DOHH2 (cell line): Measurements from ENCODE around the gene ABCG1.

Source experiments
- H3F3A ChIP-seq: fragments of 200-600 bp; sonication (generic), shearing (Covaris generic); 2 replicates; pipeline ENCODE4 v1.6.0; 2016; ENCODE audit warnings: antibody characterized with exemption, mild to moderate bottlenecking; ENCODE audit not compliant: control insufficient read depth, insufficient read depth
- H3K27ac ChIP-seq: fragments of 200-600 bp; sonication (generic); 2 replicates; pipeline ENCODE4 v1.5.1; 2014; ENCODE audit warnings: low read depth, mild to moderate bottlenecking, low read length, moderate library complexity
- H3K27me3 ChIP-seq: fragments of 200-600 bp; sonication (generic); 2 replicates; pipeline ENCODE4 v1.6.1; 2014; ENCODE audit warnings: mild to moderate bottlenecking, low read length, mixed read lengths; ENCODE audit not compliant: control insufficient read depth
- H3K36me3 ChIP-seq: fragments of 200-600 bp; sonication (generic); 2 replicates; pipeline ENCODE4 v1.6.1; 2014; ENCODE audit warnings: mild to moderate bottlenecking, low read length, moderate library complexity, mixed read lengths; ENCODE audit not compliant: control insufficient read depth
- H3K4me1 ChIP-seq: fragments of 200-600 bp; sonication (generic); 2 replicates; pipeline ENCODE4 v1.6.1; 2014; ENCODE audit warnings: mild to moderate bottlenecking, low read length, mixed read lengths; ENCODE audit not compliant: control insufficient read depth
- H3K4me2 ChIP-seq: fragments of 200-600 bp; sonication (generic); 2 replicates; pipeline ENCODE4 v1.6.0; 2014; ENCODE audit warnings: mild to moderate bottlenecking, low read length, moderate library complexity
- H3K4me3 ChIP-seq: fragments of 200-600 bp; sonication (generic); 2 replicates; pipeline ENCODE4 v1.5.1; 2014; ENCODE audit warnings: mild to moderate bottlenecking, low read length, mixed read lengths
- H3K79me2 ChIP-seq: fragments of 200-600 bp; sonication (generic); 2 replicates; pipeline ENCODE4 v1.6.1; 2014; ENCODE audit warnings: mild to moderate bottlenecking, low read length, mixed read lengths; ENCODE audit not compliant: control insufficient read depth
- H3K9me2 ChIP-seq: fragments of 200-600 bp; sonication (generic); replicated peaks from 2 replicates; pipeline ENCODE4 v1.6.1; 2014; ENCODE audit warnings: mild to moderate bottlenecking, low read length, mixed read lengths; ENCODE audit not compliant: control insufficient read depth
- H3K9me3 ChIP-seq: fragments of 200-600 bp; sonication (generic); 2 replicates; pipeline ENCODE4 v1.6.1; 2014; ENCODE audit warnings: antibody characterized with exemption, low read length, mixed read lengths; ENCODE audit not compliant: control insufficient read depth, insufficient read depth
- H4K20me1 ChIP-seq: fragments of 200-600 bp; sonication (generic); 2 replicates; pipeline ENCODE4 v1.6.0; 2014; ENCODE audit warnings: low read depth, mild to moderate bottlenecking, antibody characterized with exemption, low read length, moderate library complexity; ENCODE audit not compliant: control insufficient read depth, insufficient read depth
- EZH2phosphoT487 ChIP-seq: fragments of 200-600 bp; sonication (generic); IDR thresholded peaks from 2 replicates; pipeline ENCODE4 v1.6.1; 2017; ENCODE audit warnings: borderline replicate concordance, mild to moderate bottlenecking, antibody characterized with exemption, low read length, moderate library complexity, mixed read lengths
- TF ChIP-seq, protein P1 (sequence below): fragments of 200-600 bp; sonication (generic); IDR thresholded peaks from one replicate; pipeline ENCODE4 v1.5.1; 2014; ENCODE audit warnings: antibody characterized with exemption, mild to moderate bottlenecking, low read depth, low read length; ENCODE audit not compliant: poor library complexity, severe bottlenecking

The ABCG1 gene

DNA sequence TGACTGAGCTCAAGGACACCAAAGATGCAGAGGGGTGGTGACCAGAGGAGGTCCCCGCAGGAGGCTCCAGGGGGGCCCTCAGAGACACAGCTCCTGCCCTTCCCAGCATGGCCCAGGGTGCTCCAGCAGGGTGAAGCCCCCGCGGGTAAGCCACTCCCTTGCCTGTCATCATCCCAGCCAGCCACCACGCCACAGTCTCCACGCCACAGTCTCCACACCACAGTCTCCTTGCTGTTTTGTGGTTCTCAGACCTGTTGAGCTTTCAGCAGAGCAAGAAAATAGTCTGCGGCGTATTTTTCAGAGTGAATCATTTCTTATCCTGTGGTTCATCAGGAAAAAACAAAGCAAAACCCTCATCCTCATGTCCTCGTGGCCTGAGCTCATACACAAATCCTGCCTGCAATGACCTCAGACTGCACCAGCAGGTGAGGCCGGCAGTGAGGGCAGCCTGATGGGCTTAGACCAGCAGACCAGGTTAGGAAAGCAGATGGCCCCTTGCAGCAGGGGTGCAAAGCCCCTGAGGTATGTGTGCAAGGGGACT is 25.7 kb upstream of the ABCG1 start:
- no peaks in the 10 kb centered on the region for H4K20me1 ChIP-seq
- no peak overlapping the region for H3K27ac ChIP-seq
- TF ChIP-seq, protein P1, sequence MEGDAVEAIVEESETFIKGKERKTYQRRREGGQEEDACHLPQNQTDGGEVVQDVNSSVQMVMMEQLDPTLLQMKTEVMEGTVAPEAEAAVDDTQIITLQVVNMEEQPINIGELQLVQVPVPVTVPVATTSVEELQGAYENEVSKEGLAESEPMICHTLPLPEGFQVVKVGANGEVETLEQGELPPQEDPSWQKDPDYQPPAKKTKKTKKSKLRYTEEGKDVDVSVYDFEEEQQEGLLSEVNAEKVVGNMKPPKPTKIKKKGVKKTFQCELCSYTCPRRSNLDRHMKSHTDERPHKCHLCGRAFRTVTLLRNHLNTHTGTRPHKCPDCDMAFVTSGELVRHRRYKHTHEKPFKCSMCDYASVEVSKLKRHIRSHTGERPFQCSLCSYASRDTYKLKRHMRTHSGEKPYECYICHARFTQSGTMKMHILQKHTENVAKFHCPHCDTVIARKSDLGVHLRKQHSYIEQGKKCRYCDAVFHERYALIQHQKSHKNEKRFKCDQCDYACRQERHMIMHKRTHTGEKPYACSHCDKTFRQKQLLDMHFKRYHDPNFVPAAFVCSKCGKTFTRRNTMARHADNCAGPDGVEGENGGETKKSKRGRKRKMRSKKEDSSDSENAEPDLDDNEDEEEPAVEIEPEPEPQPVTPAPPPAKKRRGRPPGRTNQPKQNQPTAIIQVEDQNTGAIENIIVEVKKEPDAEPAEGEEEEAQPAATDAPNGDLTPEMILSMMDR, result no peak
- no peak for TF ChIP-seq EZH2phosphoT487
- H3K4me3 ChIP-seq, result no peak overlapping the region
- no peaks in the 10 kb centered on the region for H3K79me2 ChIP-seq
- peaks cover 7% of the 10 kb centered on the region for H3F3A ChIP-seq
- no peaks in the 10 kb centered on the region for H3K27me3 ChIP-seq
- H3K4me2 ChIP-seq, result no peak overlapping the region
- H3K36me3 ChIP-seq, result peaks cover 5% of the 10 kb centered on the region
- no peaks in the 10 kb centered on the region for H3K9me3 ChIP-seq
- no peaks in the 10 kb centered on the region for H3K9me2 ChIP-seq
- H3K4me1 ChIP-seq, result peaks cover 35% of the 10 kb centered on the region

DNA sequence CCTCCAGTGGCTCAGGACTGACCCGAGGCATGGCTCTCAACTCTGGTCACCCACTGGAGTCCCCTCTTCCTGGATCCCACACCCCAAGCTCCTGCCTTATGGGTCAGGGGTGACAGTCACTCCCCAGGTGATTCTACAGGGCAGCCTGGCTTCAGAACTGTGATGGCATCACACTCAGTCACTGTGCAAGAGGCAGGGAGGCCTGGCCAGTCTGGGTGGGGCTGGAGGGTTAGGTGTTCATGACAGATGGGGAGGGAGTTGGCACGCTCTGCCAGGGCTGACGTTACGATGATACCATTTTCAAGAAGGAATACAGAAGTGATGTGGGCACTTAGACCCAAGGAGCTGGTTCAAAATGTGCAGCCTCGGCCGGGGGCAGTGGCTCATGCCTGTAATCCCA is 25.2 kb upstream of the ABCG1 start:
- Histone ChIP-seq H3K9me2 (no peaks in the 10 kb centered on the region), H3K4me1 (peaks cover 35% of the 10 kb centered on the region), H3K4me2 (no peak overlapping the region), H3F3A (peaks cover 3% of the 10 kb centered on the region), H3K4me3 (no peak overlapping the region), H3K27me3 (no peaks in the 10 kb centered on the region), H3K79me2 (no peaks in the 10 kb centered on the region), H3K36me3 (peaks cover 2% of the 10 kb centered on the region), H3K9me3 (no peaks in the 10 kb centered on the region), H4K20me1 (no peaks in the 10 kb centered on the region), H3K27ac (no peak overlapping the region)
- TF ChIP-seq, protein P1, result no peak
- TF ChIP-seq EZH2phosphoT487, result no peak

DNA sequence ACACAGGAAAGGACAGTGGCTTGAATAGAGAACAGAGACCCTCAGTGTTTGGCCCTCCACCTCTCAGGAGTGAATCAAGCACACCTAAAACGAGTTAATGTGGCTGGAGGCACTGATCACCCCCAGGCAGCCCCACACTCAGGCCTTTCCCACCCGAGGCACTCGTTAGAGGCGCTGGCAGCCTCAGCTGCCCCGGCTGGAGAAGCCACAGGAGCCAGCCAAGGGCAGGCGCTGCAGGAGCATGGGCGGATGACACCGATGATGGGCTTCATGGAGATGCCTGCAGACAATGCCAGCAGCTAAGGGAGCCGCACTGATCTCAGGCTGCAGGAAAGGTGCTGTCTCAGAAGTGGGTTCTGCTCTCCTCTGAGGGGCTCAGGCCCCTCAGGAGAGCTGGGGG is 24.1 kb upstream of the ABCG1 start:
- Histone ChIP-seq H3K4me1 (peaks cover 35% of the 10 kb centered on the region), H3K27me3 (no peaks in the 10 kb centered on the region), H3K36me3 (no peaks in the 10 kb centered on the region), H3K79me2 (no peaks in the 10 kb centered on the region), H3K9me3 (no peaks in the 10 kb centered on the region), H3K9me2 (no peaks in the 10 kb centered on the region), H4K20me1 (no peaks in the 10 kb centered on the region), H3F3A (no peaks in the 10 kb centered on the region), H3K4me2 (no peak overlapping the region), H3K4me3 (no peak overlapping the region), H3K27ac (no peak overlapping the region)
- TF ChIP-seq, protein P1, result no peak
- no peak for TF ChIP-seq EZH2phosphoT487
